OCI-LY7 (cell line): Measurements from ENCODE around the gene OR10V1.

Experiments
- CTCF ChIP-seq: fragments of 200-600 bp; sonication (generic); conservative IDR thresholded peaks from 2 replicates; pipeline ENCODE4 v1.5.1; 2014; ENCODE audit warnings: mild to moderate bottlenecking, antibody characterized with exemption, low read length, moderate library complexity, mixed read lengths
- EZH2phosphoT487 ChIP-seq: fragments of 200-600 bp; sonication (generic); IDR thresholded peaks from 2 replicates; pipeline ENCODE4 v1.6.1; 2018; ENCODE audit warnings: low read depth, borderline replicate concordance, mild to moderate bottlenecking, mixed run types, antibody characterized with exemption, low read length, moderate library complexity, mixed read lengths

- TF ChIP-seq CTCF = no peak
- no peak for TF ChIP-seq EZH2phosphoT487
Observed at GRCh38 chr11:59692915-59693314, 20.7 kb downstream of the OR10V1 start.
